Measurements from ENCODE around the gene CYP4Z1. TPM values are rescaled to one million over a fixed set of nuclear protein-coding genes. Genes with fewer than 3 reads are reported as not detected.
"Not testable (repeated sequence)": the region's sequence is repeated elsewhere in the genome, so short reads cannot be mapped to it uniquely, and the experiment has no call there.

The CYP4Z1 gene
- total RNA-seq, 6 donors from 2014 or later = 2.1 to 10.0 (median 6.6) TPM

- no peak overlapping the region for H3K27ac ChIP-seq
- DNase-seq (no peak), ATAC-seq (ENCODE audit: low FRiP score in 2 of 2) (no peak)
- no peaks in the 10 kb centered on the region for H3K36me3 ChIP-seq
- H3K9me3 ChIP-seq = no peaks in the 10 kb centered on the region
- no peak overlapping the region for H3K4me3 ChIP-seq
- WGBS, 2 donors = 87 to 95% methylated on average over 4 of the region's 4 CpGs
- no peak for TF ChIP-seq EP300 (IDR thresholded peaks at IDR 0.05)
- TF ChIP-seq, protein P1, sequence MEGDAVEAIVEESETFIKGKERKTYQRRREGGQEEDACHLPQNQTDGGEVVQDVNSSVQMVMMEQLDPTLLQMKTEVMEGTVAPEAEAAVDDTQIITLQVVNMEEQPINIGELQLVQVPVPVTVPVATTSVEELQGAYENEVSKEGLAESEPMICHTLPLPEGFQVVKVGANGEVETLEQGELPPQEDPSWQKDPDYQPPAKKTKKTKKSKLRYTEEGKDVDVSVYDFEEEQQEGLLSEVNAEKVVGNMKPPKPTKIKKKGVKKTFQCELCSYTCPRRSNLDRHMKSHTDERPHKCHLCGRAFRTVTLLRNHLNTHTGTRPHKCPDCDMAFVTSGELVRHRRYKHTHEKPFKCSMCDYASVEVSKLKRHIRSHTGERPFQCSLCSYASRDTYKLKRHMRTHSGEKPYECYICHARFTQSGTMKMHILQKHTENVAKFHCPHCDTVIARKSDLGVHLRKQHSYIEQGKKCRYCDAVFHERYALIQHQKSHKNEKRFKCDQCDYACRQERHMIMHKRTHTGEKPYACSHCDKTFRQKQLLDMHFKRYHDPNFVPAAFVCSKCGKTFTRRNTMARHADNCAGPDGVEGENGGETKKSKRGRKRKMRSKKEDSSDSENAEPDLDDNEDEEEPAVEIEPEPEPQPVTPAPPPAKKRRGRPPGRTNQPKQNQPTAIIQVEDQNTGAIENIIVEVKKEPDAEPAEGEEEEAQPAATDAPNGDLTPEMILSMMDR (IDR thresholded peaks at IDR 0.05) = no peak
- no peak for TF ChIP-seq POLR2AphosphoS5 (IDR thresholded peaks at IDR 0.05)
- TF ChIP-seq POLR2A (IDR thresholded peaks at IDR 0.05) = no peak
- H3K4me1 ChIP-seq = no peaks in the 10 kb centered on the region
- no peaks in the 10 kb centered on the region for H3K27me3 ChIP-seq
Measured at GRCh38 chr1:47113178-47113577, 46.1 kb downstream of the CYP4Z1 start.

DNA sequence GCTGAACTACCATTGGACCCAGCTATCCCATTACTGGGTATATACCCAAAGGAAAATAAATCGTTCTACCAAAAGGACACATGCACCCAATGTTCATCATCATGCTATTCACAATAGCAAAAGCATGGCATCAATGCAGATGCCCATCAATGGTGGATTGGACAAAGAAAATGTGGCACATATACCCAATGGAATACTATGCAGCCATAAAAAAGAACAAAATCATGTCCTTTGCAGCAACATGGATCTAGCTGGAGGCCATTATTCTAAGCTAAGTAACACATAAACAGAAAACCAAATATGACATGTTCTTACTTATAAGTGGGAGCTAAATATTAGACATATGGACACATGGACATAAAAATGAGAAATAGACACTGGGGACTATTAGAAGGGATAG lies 54.0 kb downstream of the CYP4Z1 start:
- not testable (repeated sequence) for H3K36me3 ChIP-seq; H3K27ac ChIP-seq; ATAC-seq (ENCODE audit: low FRiP score in 2 of 2); H3K9me3 ChIP-seq; DNase-seq; H3K4me3 ChIP-seq; H3K4me1 ChIP-seq; H3K27me3 ChIP-seq
- WGBS, 2 donors = 81 to 82% methylated on average over 1 of the region's 1 CpG

DNA sequence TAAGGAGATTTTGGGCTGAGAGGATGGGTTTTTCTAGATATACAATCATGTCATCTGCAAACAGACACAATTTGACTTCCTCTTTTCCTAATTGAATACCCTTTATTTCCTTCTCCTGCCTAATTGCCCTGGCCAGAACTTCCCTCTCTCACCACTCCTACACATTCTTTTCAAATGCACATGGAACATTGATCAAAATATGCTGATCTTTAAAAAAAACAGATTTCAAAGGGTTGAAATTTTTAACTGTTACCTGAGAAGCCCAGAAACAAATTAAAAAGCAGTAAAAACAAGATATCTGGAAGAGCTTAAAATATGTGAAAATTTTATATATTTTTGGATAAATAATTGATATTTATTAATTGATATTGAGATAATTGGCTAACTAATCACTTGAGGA lies 57.8 kb downstream of the CYP4Z1 start:
- not testable (repeated sequence) for H3K36me3 ChIP-seq; DNase-seq; H3K4me3 ChIP-seq; H3K27ac ChIP-seq; H3K27me3 ChIP-seq; H3K4me1 ChIP-seq; ATAC-seq (ENCODE audit: low FRiP score in 2 of 2); H3K9me3 ChIP-seq

DNA sequence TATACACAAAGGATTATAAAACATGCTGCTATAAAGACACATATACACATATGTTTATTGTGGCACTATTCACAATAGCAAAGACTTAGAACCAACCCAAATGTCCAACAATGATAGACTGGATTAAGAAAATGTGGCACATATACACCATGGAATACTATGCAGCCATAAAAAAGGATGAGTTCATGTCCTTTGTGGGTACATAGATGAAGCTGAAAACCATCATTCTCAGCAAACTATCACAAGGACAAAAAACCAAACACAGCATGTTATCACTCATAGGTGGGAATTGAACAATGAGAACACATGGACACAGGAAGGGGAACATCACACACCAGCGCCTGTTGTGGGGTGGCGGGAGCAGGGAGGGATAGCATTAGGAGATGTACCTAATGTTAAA lies 60.0 kb downstream of the CYP4Z1 start:
- not testable (repeated sequence) for H3K36me3 ChIP-seq; H3K27me3 ChIP-seq; H3K27ac ChIP-seq; H3K4me3 ChIP-seq; H3K9me3 ChIP-seq; ATAC-seq (ENCODE audit: low FRiP score in 2 of 2); DNase-seq
- H3K4me1 ChIP-seq = peaks cover 0 to 12% (median 0%) of the 10 kb centered on the region in 4 donors
- WGBS, 2 donors = 100% methylated on average over 2 of the region's 2 CpGs

DNA sequence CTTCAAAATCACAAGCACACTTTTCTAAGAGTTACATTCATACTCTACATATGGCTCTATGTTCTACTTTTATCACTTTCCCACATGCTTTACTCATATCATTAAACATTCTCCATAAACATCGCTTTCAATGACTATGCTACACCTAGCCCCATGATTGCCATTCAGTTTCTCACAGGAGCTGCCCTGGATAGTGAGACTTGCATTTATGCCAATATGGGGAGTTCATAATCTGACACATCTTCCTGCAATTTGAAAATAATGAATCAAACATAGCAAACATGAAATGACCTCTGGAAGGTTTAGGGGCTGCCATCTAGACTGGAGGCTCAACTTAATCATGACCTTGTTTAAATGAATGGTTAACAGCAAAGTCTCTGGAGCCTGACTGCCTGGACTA lies 61.2 kb downstream of the CYP4Z1 start:
- WGBS, 2 donors = 94 to 100% methylated on average over 1 of the region's 1 CpG
- H3K4me3 ChIP-seq = no peak overlapping the region
- H3K27me3 ChIP-seq = no peaks in the 10 kb centered on the region
- H3K27ac ChIP-seq = peak overlapping the region in 1 of 4 donors; percentile 23
- no peaks in the 10 kb centered on the region for H3K9me3 ChIP-seq
- TF ChIP-seq POLR2A (IDR thresholded peaks at IDR 0.05) = no peak
- H3K4me1 ChIP-seq = peaks cover 0 to 12% (median 0%) of the 10 kb centered on the region in 4 donors
- H3K36me3 ChIP-seq = no peaks in the 10 kb centered on the region
- ATAC-seq (ENCODE audit: low FRiP score in 2 of 2) = no peak
- DNase-seq = no peak

- 45 to 47% methylated on average over 2 of the region's 2 CpGs for WGBS, 2 donors
- Histone ChIP-seq H3K4me1 (peaks cover 0 to 12% (median 0%) of the 10 kb centered on the region in 4 donors), H3K27ac (peak overlapping the region; percentile 23 to 72 (median 65))
- H3K9me3 ChIP-seq, H3K4me3 ChIP-seq, H3K36me3 ChIP-seq, H3K27me3 ChIP-seq: not testable (repeated sequence)
- DNase-seq = peak in 1 of 2 donors; percentile 49
- peak; percentile 41 to 53 for ATAC-seq (ENCODE audit: low FRiP score in 2 of 2)
Measured at GRCh38 chr1:47128854-47129253, 61.8 kb downstream of the CYP4Z1 start.

GRCh38 chr1:47129489-47130230 lies 62.6 kb downstream of the CYP4Z1 start:
- ATAC-seq (ENCODE audit: low FRiP score in 2 of 2) = peak in 1 of 2 donors; percentile 89
- WGBS, 2 donors = 61% methylated on average over 8 of the region's 8 CpGs
- H3K4me3 ChIP-seq, H3K27me3 ChIP-seq, H3K36me3 ChIP-seq, H3K9me3 ChIP-seq: not testable (repeated sequence)
- peak in 1 of 4 donors; percentile 59 for TF ChIP-seq EP300 (IDR thresholded peaks at IDR 0.05)
- peak in 1 of 2 donors; percentile 8 for TF ChIP-seq POLR2AphosphoS5 (IDR thresholded peaks at IDR 0.05)
- TF ChIP-seq POLR2A (IDR thresholded peaks at IDR 0.05) = peak in 1 of 4 donors; percentile 37
- Histone ChIP-seq H3K4me1 (peaks cover 0 to 12% (median 0%) of the 10 kb centered on the region in 4 donors), H3K27ac (peak overlapping the region; percentile 23 to 72 (median 65))
- peak in 1 of 2 donors; percentile 86 for DNase-seq

DNA sequence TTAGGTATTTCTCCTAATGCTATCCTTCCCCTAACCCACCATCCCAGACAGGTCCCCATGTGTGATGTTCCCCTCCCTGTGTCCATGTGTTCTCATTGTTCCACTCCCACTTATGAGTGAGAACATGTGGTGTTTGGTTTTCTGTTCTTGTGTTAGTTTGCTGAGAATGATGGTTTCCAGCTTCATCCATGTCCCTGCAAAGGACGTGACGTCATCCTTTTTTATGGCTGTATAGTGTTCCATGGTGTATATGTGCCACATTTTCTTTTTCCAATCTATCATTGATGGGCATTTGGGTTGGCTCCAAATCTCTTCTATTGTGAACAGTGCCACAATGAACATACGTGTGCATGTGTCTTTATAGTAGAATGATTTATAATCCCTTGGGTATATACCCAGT lies 65.6 kb downstream of the CYP4Z1 start:
- DNase-seq; H3K36me3 ChIP-seq; ATAC-seq (ENCODE audit: low FRiP score in 2 of 2); H3K4me3 ChIP-seq; H3K27me3 ChIP-seq; H3K27ac ChIP-seq; H3K9me3 ChIP-seq: not testable (repeated sequence)
- H3K4me1 ChIP-seq = peaks cover 0 to 12% (median 0%) of the 10 kb centered on the region in 4 donors
- WGBS, 2 donors = 89 to 97% methylated on average over 3 of the region's 3 CpGs

Measured in upper lobe of left lung (tissue), 6 donors.